AG04450 (cell line): Measurements from ENCODE around the gene CCNK. TPM values are rescaled to one million over a fixed set of nuclear protein-coding genes. Genes with fewer than 3 reads are reported as not detected.

Experiments
- CTCF ChIA-PET: fragments of 300-600, 350-600 bp; formaldehyde crosslinking; extraction: SDS; loops from one replicate; lab custom pipeline; 2022; ENCODE audit warnings: antibody characterized with exemption, inconsistent platforms; lab: Charles Lee
- POLR2A ChIA-PET: fragments of 350-600 bp; formaldehyde crosslinking; extraction: SDS; loops from one replicate; lab custom pipeline; 2021; ENCODE audit warnings: antibody characterized with exemption, inconsistent platforms; lab: Yijun Ruan, JAX
- DNase-seq: peaks from one replicate; pipeline ENCODE4 v3.0.0-alpha.2; 2011; ENCODE audit warnings: low read depth, low spot score
- H3K27ac ChIP-seq: one replicate; pipeline ENCODE4 v1.5.1; 2012; ENCODE audit warnings: low read depth, low read length, control low read depth
- H3K27me3 ChIP-seq: one replicate; pipeline ENCODE4 v1.6.0; 2012; ENCODE audit warnings: low read length; ENCODE audit not compliant: control insufficient read depth, insufficient read depth
- H3K4me3 ChIP-seq: 2 replicates; pipeline ENCODE4 v1.5.1; 2011; ENCODE audit warnings: mild to moderate bottlenecking, low read depth, low read length, control low read depth
- H3K9me3 ChIP-seq: 2 replicates; pipeline ENCODE4 v1.5.1; 2012; ENCODE audit warnings: low read length; ENCODE audit not compliant: control insufficient read depth, insufficient read depth
- polyA plus RNA-seq: library from polyadenylated mRNA; depleted of rRNA; stranded (reverse); fragments of >200 nt; gene quantifications from 2 replicates; pipeline ENCODE4 v1.2.3, GENCODE V29; 2011
- TF ChIP-seq, protein P1 (sequence below): IDR thresholded peaks from 2 replicates; pipeline ENCODE4 v1.5.1; 2011; ENCODE audit warnings: low read depth, low read length, control low read depth, inconsistent platforms

CCNK gene
- polyA plus RNA-seq, 1 experiment = 18.9 TPM

GRCh38 chr14:99520571-99521081 is 39.4 kb downstream of the CCNK start:
- no peak overlapping the region for H3K4me3 ChIP-seq
- DNase-seq = no peak
- CTCF ChIA-PET = interaction anchor here (0.8 kb wide), 1 partner anchor 108 kb away, joined by 5 read pairs; no protein-coding TSS in a partner anchor
- H3K27me3 ChIP-seq = no peaks in the 10 kb centered on the region
- no peaks in the 10 kb centered on the region; the same call in 1 of the 2 replicates for H3K9me3 ChIP-seq
- no peak overlapping the region for H3K27ac ChIP-seq
- POLR2A ChIA-PET = no interaction called here
- TF ChIP-seq, protein P1, sequence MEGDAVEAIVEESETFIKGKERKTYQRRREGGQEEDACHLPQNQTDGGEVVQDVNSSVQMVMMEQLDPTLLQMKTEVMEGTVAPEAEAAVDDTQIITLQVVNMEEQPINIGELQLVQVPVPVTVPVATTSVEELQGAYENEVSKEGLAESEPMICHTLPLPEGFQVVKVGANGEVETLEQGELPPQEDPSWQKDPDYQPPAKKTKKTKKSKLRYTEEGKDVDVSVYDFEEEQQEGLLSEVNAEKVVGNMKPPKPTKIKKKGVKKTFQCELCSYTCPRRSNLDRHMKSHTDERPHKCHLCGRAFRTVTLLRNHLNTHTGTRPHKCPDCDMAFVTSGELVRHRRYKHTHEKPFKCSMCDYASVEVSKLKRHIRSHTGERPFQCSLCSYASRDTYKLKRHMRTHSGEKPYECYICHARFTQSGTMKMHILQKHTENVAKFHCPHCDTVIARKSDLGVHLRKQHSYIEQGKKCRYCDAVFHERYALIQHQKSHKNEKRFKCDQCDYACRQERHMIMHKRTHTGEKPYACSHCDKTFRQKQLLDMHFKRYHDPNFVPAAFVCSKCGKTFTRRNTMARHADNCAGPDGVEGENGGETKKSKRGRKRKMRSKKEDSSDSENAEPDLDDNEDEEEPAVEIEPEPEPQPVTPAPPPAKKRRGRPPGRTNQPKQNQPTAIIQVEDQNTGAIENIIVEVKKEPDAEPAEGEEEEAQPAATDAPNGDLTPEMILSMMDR = no peak

DNA sequence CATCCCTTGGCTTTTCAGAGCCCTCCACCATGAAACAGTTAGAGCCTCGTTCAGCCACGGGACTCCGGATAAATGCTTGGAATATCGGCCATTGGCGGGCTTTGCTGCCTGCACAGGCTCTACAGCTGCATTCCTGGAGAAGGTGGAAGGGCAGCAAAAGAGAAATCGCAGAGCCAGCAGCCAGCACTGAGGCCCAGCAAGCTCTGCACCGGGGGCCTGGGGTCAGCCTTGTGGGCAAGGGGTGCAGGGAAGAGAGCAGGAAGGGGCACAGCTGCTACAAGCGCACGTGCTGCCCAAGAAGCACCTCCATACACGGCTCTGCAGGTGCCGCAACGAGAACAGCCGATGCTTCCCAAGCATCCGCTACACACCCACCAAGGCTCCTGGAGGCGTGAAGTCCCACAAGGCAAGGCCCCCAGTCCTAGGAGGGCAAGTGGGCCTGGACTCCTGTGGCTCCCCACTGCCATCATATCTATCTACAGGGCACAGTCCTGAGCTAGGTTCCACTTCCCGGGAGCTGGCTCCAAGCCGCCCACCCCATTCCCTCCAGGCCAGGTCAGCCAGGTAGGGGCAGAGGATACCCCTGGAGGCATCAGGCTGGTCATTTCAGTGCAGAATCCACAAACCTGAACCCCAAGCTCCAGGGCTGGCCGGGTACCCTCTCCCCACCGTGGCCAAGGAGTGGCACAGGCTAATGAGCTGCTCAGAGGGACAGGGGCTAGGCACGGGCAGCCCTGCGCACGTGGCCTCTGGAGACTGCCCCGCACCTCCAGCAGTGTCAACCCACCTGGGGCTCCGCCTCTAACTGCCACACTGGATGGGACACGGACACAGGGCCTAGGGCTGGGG is 40.2 kb downstream of the CCNK start:
- DNase-seq = no peak
- POLR2A ChIA-PET = interaction anchor here (1.2 to 2.0 kb wide), 3 partner anchors 40 to 83 kb away, joined by 3 to 5 read pairs (median 3); partner anchors contain the start of genes CCDC85C, CCNK and SETD3
- H3K27ac ChIP-seq = peak overlapping the region; percentile 11
- TF ChIP-seq, protein P1 = no peak
- H3K9me3 ChIP-seq = no peaks in the 10 kb centered on the region; the same call in 1 of the 2 replicates
- CTCF ChIA-PET = interaction anchor here (0.6 to 5.0 kb wide), 4 partner anchors 85 to 107 kb away, joined by 3 to 27 read pairs (median 4); no protein-coding TSS in a partner anchor
- no peaks in the 10 kb centered on the region for H3K27me3 ChIP-seq
- H3K4me3 ChIP-seq = no peak overlapping the region

- Histone ChIP-seq H3K9me3 (no peaks in the 10 kb centered on the region; the same call in 1 of the 2 replicates), H3K27me3 (no peaks in the 10 kb centered on the region), H3K27ac (peak overlapping the region; percentile 11), H3K4me3 (no peak overlapping the region)
- TF ChIP-seq, protein P1 = no peak
- ChIA-PET CTCF (interaction anchor here (0.6 to 5.0 kb wide), 3 partner anchors 84 to 106 kb away, joined by 3 to 27 read pairs (median 4); no protein-coding TSS in a partner anchor), POLR2A (interaction anchor here (1.2 to 2.0 kb wide), 3 partner anchors 41 to 82 kb away, joined by 3 to 5 read pairs (median 3); partner anchors contain the start of genes CCDC85C, CCNK and SETD3)
- no peak for DNase-seq
Measured at GRCh38 chr14:99522025-99522401, 40.8 kb downstream of the CCNK start.

- H3K9me3 ChIP-seq = no peaks in the 10 kb centered on the region; the same call in 1 of the 2 replicates
- TF ChIP-seq, protein P1 = peak; percentile 7; the same call in 1 of the 2 replicates
- peak overlapping the region; percentile 81 for H3K27ac ChIP-seq
- peak; percentile 46 for DNase-seq
- H3K27me3 ChIP-seq = no peaks in the 10 kb centered on the region
- H3K4me3 ChIP-seq = no peak overlapping the region
- CTCF ChIA-PET = interaction anchor here (0.6 to 5.0 kb wide), 3 partner anchors 84 to 106 kb away, joined by 3 to 27 read pairs (median 4); no protein-coding TSS in a partner anchor
- POLR2A ChIA-PET = interaction anchor here (1.2 to 2.0 kb wide), 4 partner anchors 41 to 82 kb away, joined by 3 to 5 read pairs (median 4); partner anchors contain the start of genes CCDC85C, CCNK and SETD3
Measured at GRCh38 chr14:99522457-99522891, 41.3 kb downstream of the CCNK start.
